Activated B cell treated with CpG ODN at 0.5 μM for 24 hours (primary cell): ENCODE data around the gene IFNA1. TPM values are rescaled to one million over a fixed set of nuclear protein-coding genes. Genes with fewer than 3 reads are reported as not detected.

Experiments
- ATAC-seq: fragments of 200-7000 bp; cut with Tn5 transposase; one replicate; pipeline ENCODE4 v1.10.0; 2021; ENCODE audit warnings: low read depth, mild to moderate bottlenecking, moderate library complexity
- CTCF ChIA-PET: fragments of 350-600 bp; sonication (Branson Sonifier 250); formaldehyde crosslinking; loops from one replicate; lab custom pipeline; 2021; ENCODE audit warnings: antibody characterized with exemption; lab: Charles Lee
- POLR2A ChIA-PET: fragments of 350-600 bp; sonication (Branson Sonifier 250); formaldehyde crosslinking; loops from one replicate; lab custom pipeline; 2021; ENCODE audit warnings: antibody characterized with exemption; lab: Charles Lee
- DNase-seq: peaks from one replicate; pipeline ENCODE4 v3.0.0; 2022
- H3K27ac Mint-ChIP-seq: one replicate; pipeline ENCODE4 v1.8.0; 2020; ENCODE audit warnings: mixed read lengths
- H3K27me3 Mint-ChIP-seq: one replicate; pipeline ENCODE4 v1.8.0; 2021; ENCODE audit warnings: mixed read lengths
- H3K36me3 Mint-ChIP-seq: one replicate; pipeline ENCODE4 v1.8.0; 2021; ENCODE audit warnings: low read depth, mixed read lengths
- H3K4me1 Mint-ChIP-seq: one replicate; pipeline ENCODE4 v1.8.0; 2021; ENCODE audit warnings: mixed read lengths
- H3K4me3 Mint-ChIP-seq: one replicate; pipeline ENCODE4 v1.8.0; 2020; ENCODE audit warnings: mild to moderate bottlenecking, mixed read lengths
- H3K9me3 Mint-ChIP-seq: one replicate; pipeline ENCODE4 v1.8.0; 2020; ENCODE audit warnings: mixed read lengths
- CTCF ChIP-seq: fragments of 200-600 bp; IDR thresholded peaks from one replicate; pipeline ENCODE4 v1.8.0; 2022; ENCODE audit warnings: antibody characterized with exemption, mild to moderate bottlenecking
- intact Hi-C: fragments of 100-400 bp; cut with micrococcal nuclease; formaldehyde crosslinking; loops from one replicate; pipeline ENCODE4 v1.15.1; 2024
- total RNA-seq: library from RNA; stranded (reverse); gene quantifications from 2 replicates; pipeline ENCODE4 v1.2.3, GENCODE V29; 2022

Gene IFNA1
- total RNA-seq, 1 donor from 2014 or later, result not detected

- ChIA-PET CTCF (no interaction called here), POLR2A (no interaction called here)
- no peak for DNase-seq
- Mint-ChIP-seq H3K4me3 (no peak overlapping the region), H3K27ac (no peak overlapping the region), H3K36me3 (no peaks in the 10 kb centered on the region), H3K4me1 (no peaks in the 10 kb centered on the region), H3K27me3 (peaks cover 44% of the 10 kb centered on the region), H3K9me3 (no peaks in the 10 kb centered on the region)
- no peak for ATAC-seq
- no peak for TF ChIP-seq CTCF
- intact Hi-C loops, result no loop called here
These were observed 10.6 kb downstream of the IFNA1 start for GRCh38 chr9:21450733-21451394.

GRCh38 chr9:21452681-21453080, 12.4 kb downstream of the IFNA1 start:
- POLR2A ChIA-PET, result no interaction called here
- peaks cover 50% of the 10 kb centered on the region for H3K27me3 Mint-ChIP-seq
- no peaks in the 10 kb centered on the region for H3K4me1 Mint-ChIP-seq
- DNase-seq (no peak), ATAC-seq (no peak)
- H3K4me3 Mint-ChIP-seq, result no peak overlapping the region
- TF ChIP-seq CTCF, result no peak
- H3K9me3 Mint-ChIP-seq, result no peaks in the 10 kb centered on the region
- H3K36me3 Mint-ChIP-seq, result no peaks in the 10 kb centered on the region
- intact Hi-C loops, result no loop called here
- H3K27ac Mint-ChIP-seq, result no peak overlapping the region
- CTCF ChIA-PET, result no interaction called here

GRCh38 chr9:21454149-21454548, 13.9 kb downstream of the IFNA1 start:
- DNase-seq (no peak), ATAC-seq (no peak)
- intact Hi-C loops, result no loop called here
- H3K27ac Mint-ChIP-seq, result no peak overlapping the region
- no peaks in the 10 kb centered on the region for H3K36me3 Mint-ChIP-seq
- no peak for TF ChIP-seq CTCF
- H3K9me3 Mint-ChIP-seq, result no peaks in the 10 kb centered on the region
- H3K27me3 Mint-ChIP-seq, result peaks cover 41% of the 10 kb centered on the region
- ChIA-PET POLR2A (no interaction called here), CTCF (interaction anchor here (0.9 to 5.5 kb wide), 4 partner anchors 11 to 129 kb away, joined by 3 to 64 read pairs (median 6); no protein-coding TSS in a partner anchor)
- H3K4me1 Mint-ChIP-seq, result no peaks in the 10 kb centered on the region
- H3K4me3 Mint-ChIP-seq, result no peak overlapping the region

- intact Hi-C loops, result loop anchor here (1.0 to 5.0 kb wide), 5 partner anchors 129 to 258 kb away; no protein-coding TSS in a partner anchor
- DNase-seq (no peak), ATAC-seq (peak; percentile 75)
- Mint-ChIP-seq H3K4me3 (no peak overlapping the region), H3K4me1 (no peaks in the 10 kb centered on the region), H3K36me3 (no peaks in the 10 kb centered on the region), H3K27me3 (peaks cover 33% of the 10 kb centered on the region), H3K27ac (no peak overlapping the region), H3K9me3 (no peaks in the 10 kb centered on the region)
- no peak for TF ChIP-seq CTCF
- POLR2A ChIA-PET, result interaction anchor here (0.9 kb wide), 1 partner anchor 129 kb away, joined by 4 read pairs; no protein-coding TSS in a partner anchor
- CTCF ChIA-PET, result interaction anchor here (0.8 to 5.5 kb wide), 17 partner anchors 11 to 328 kb away, joined by 3 to 64 read pairs (median 4); partner anchors contain the start of gene KLHL9
These were observed 15.1 kb downstream of the IFNA1 start for GRCh38 chr9:21455320-21455719.

- ChIA-PET CTCF (interaction anchor here (1.3 kb wide), 1 partner anchor 143 kb away, joined by 3 read pairs; no protein-coding TSS in a partner anchor), POLR2A (no interaction called here)
- Mint-ChIP-seq H3K4me3 (no peak overlapping the region), H3K36me3 (no peaks in the 10 kb centered on the region), H3K4me1 (no peaks in the 10 kb centered on the region), H3K27me3 (peaks cover 22% of the 10 kb centered on the region), H3K27ac (no peak overlapping the region), H3K9me3 (peaks cover 17% of the 10 kb centered on the region)
- TF ChIP-seq CTCF, result no peak
- DNase-seq, result no peak
- intact Hi-C loops, result no loop called here
- ATAC-seq, result no peak
These were observed 21.1 kb downstream of the IFNA1 start for GRCh38 chr9:21461377-21461776.
